Thymus (tissue), 11 donors: ENCODE results near the gene RAB40B. TPM values are rescaled to one million over a fixed set of nuclear protein-coding genes. Genes with fewer than 3 reads are reported as not detected.

Source experiments
- DNase-seq, 9 donors: peaks; one replicate each; pipeline ENCODE4 v3.0.0-alpha.2; 2013; ENCODE audit warnings: low spot score in 9 of 9, low read depth in 6 of 9, missing footprints in 1 of 9
- H3K27ac ChIP-seq, 2 donors: one replicate each; pipeline ENCODE4 v1.5.1; 2013; ENCODE audit warnings: control low read depth in 1 of 2, low read depth in 1 of 2, low read length in 1 of 2, mild to moderate bottlenecking in 1 of 2, moderate library complexity in 1 of 2
- H3K27me3 ChIP-seq, 2 donors: one replicate each; pipeline ENCODE4 v1.5.1; 2013; ENCODE audit warnings: low read length in 1 of 2; ENCODE audit not compliant: control insufficient read depth in 2 of 2, insufficient read depth in 1 of 2
- H3K36me3 ChIP-seq, 2 donors: one replicate each; pipeline ENCODE4 v1.5.1; 2013; ENCODE audit warnings: low read length in 1 of 2, mild to moderate bottlenecking in 1 of 2, moderate library complexity in 1 of 2; ENCODE audit not compliant: control insufficient read depth in 2 of 2, insufficient read depth in 2 of 2
- H3K4me1 ChIP-seq, 2 donors: one replicate each; pipeline ENCODE4 v1.5.1; 2013; ENCODE audit warnings: low read length in 2 of 2; ENCODE audit not compliant: control insufficient read depth in 2 of 2, insufficient read depth in 2 of 2
- H3K4me3 ChIP-seq, 2 donors: one replicate each; pipeline ENCODE4 v1.5.1; 2013; ENCODE audit warnings: low read length in 2 of 2, control low read depth in 1 of 2, mild to moderate bottlenecking in 1 of 2
- H3K9me3 ChIP-seq, 2 donors: one replicate each; pipeline ENCODE4 v1.5.1; 2013; ENCODE audit warnings: low read length in 1 of 2, mild to moderate bottlenecking in 1 of 2; ENCODE audit not compliant: control insufficient read depth in 2 of 2, insufficient read depth in 1 of 2
- WGBS: extraction: QIAGEN DNeasy Blood & Tissue Kit; methylation state at CpG from one replicate; pipeline ENCODE4 v1.1.7; 2013; 5-methylcytosine and 5-hydroxymethylcytosine counted together
- polyA plus RNA-seq: library from polyadenylated mRNA; stranded (reverse); fragments of 200-250 nt; gene quantifications from one replicate; pipeline ENCODE4 v1.2.3, GENCODE V29; 2013
- total RNA-seq: library from RNA; stranded (reverse); fragments of 120-200 nt; gene quantifications from one replicate; pipeline ENCODE4 v1.2.4, GENCODE V29; 2013
- donor health status: healthy.

RAB40B gene
- total and polyA plus RNA-seq, 2 donors: 1.7 to 8.4 TPM

DNA sequence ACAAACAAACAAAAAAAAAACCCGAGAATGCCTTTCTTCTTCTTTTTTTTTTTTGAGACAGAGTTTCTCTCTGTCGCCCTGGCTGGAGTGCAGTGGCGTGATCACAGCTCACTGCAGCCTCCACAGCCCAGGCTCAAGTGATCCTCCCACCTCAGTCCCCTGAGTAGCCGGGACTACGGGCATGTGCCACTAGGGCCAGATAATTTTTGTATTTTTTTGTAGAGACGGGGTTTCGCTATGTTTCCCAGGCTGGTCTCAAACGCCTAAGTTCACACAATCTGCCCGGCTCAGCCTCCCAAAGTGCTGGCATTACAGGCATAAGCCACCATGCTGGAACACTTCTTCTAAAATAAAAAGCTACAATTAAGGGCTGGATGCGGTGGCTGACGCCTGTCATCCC lies 33.3 kb downstream of the RAB40B start:
- Histone ChIP-seq H3K36me3 (no peaks in the 10 kb centered on the region), H3K4me3 (no peak overlapping the region)
- 97% methylated on average over 11 of the region's 11 CpGs for WGBS

DNA sequence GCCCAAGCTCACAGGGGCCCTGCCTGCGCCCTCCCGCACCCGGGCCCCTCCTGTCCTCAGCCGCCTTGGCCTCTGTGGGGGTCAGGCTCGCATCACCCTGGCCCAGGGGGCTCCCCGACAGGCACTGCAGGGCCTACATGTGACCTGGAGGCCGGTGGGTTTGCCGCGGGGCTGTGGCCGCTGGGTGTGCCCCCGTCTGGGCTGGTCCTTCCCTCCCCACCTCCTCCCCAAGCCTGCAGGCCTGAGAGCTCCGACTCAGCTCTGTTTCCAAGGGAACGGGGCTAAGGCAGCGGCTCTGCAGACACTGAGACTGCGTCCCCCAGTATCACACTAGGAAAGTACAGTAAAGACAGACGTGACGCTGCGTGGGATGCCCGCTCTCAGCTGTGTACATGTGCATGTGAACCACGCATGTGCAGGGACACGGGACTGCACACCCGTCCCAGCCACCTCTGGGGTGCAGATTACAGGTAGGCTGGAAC lies 33.8 kb downstream of the RAB40B start:
- WGBS: 95% methylated on average over 22 of the region's 22 CpGs
- DNase-seq: no peak
- Histone ChIP-seq H3K36me3 (no peaks in the 10 kb centered on the region), H3K27ac (no peak overlapping the region), H3K4me3 (no peak overlapping the region), H3K9me3 (peaks cover 1 to 3% of the 10 kb centered on the region in 2 donors), H3K27me3 (no peaks in the 10 kb centered on the region), H3K4me1 (peaks cover 0 to 4% of the 10 kb centered on the region in 2 donors)

More for the DNA sequence above, 33.3 kb downstream of the RAB40B start:
- DNase-seq: no peak
- Histone ChIP-seq H3K4me1 (peaks cover 0 to 4% of the 10 kb centered on the region in 2 donors), H3K9me3 (peaks cover 1 to 3% of the 10 kb centered on the region in 2 donors), H3K27ac (no peak overlapping the region), H3K27me3 (no peaks in the 10 kb centered on the region)

DNA sequence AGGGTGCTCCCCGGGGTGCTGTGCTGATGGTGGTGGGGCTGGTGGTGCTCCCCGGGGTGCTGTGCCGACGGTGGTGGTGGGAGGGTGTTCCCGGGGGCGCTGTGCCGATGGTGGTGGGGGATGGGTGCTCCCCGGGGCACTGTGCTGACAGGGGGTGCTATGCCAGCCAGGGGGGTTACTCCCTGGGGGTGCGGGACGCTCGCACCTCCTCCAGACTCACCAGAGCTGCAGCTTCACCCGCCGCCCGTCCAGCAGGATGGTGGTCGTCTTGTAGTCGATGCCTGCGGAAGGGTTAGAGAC lies 34.3 kb downstream of the RAB40B start:
- peaks cover 1 to 3% of the 10 kb centered on the region in 2 donors for H3K9me3 ChIP-seq
- no peak overlapping the region for H3K4me3 ChIP-seq
- H3K27ac ChIP-seq: no peak overlapping the region
- WGBS: 95% methylated on average over 17 of the region's 17 CpGs
- no peaks in the 10 kb centered on the region for H3K36me3 ChIP-seq
- no peaks in the 10 kb centered on the region for H3K27me3 ChIP-seq
- no peak for DNase-seq
- H3K4me1 ChIP-seq: peaks cover 0 to 4% of the 10 kb centered on the region in 2 donors

DNA sequence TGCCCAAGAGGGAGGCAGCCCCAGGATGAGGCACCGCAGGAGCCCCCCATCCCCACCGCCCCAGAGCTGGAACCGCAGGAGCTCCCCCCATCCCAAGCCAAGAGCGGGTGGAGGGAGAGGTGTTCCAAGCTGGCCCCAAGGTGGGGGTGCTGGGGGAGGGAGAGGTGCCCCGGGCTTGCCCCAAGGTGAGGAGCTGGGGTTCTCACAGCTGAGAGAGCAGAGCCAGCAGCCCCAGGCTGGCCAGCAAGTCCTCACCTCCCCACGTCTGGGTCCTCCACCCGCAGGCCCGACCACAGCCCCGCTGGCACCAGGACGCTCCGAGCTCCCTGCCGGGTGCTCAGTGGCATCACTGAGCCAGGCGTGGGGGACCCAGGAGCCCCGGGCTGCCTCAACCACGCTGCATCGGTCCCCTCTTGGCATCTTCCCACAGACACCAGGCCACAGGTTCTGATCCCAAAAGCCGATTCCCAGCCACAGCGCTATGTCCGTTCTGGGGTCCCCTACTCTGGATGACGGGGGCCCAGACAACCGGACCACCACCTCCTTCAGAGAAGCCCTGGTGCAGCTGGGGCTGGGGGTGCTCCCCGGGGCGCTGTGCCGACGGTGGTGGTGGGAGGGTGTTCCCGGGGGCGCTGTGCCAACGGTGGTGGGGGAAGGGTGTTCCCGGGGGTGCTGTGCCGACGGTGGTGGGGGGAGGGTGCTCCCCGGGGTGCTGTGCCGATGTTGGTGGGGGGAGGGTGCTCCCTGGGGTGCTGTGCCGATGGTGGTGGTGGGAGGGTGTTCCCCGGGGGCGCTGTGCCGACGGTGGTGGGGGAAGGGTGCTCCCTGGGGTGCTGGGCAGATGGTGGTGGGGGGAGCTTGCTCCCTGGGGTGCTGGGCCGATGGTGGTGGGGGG lies 34.9 kb downstream of the RAB40B start:
- no peak overlapping the region for H3K4me3 ChIP-seq
- H3K27ac ChIP-seq: no peak overlapping the region
- peaks cover 0 to under 1% of the 10 kb centered on the region in 2 donors for H3K4me1 ChIP-seq
- DNase-seq: no peak
- WGBS: 94% methylated on average over 39 of the region's 39 CpGs
- H3K36me3 ChIP-seq: no peaks in the 10 kb centered on the region
- H3K27me3 ChIP-seq: no peaks in the 10 kb centered on the region
- H3K9me3 ChIP-seq: peaks cover 1 to 3% of the 10 kb centered on the region in 2 donors

DNA sequence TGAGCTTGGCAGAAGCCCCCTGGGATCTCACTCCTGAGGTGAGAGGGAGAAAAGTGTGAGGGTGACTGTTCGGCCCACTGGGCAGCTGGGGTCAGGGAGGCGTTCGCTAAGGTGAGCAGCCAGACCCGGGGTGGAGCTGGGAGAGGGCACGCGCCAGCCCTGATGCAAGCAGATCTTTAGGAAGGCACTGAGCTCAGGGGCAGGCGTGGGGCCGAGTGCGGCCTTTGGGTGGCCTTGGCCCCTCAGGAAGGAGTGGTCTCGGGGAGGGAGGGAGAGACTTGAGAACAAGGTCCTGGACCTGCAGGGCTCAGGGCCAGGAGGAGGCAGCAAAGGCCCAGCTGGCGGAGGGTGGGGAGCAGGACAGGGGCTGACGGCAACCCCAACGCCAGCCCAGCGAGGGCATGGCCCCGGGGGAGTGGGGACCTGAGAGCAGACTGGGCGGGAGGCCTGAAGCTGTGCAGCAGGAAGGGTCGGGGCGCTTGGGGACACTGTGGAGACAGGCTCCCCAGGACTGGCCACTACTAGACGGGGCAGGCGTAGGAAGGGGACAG lies 35.7 kb downstream of the RAB40B start:
- 96% methylated on average over 20 of the region's 20 CpGs for WGBS
- Histone ChIP-seq H3K36me3 (no peaks in the 10 kb centered on the region), H3K27me3 (no peaks in the 10 kb centered on the region), H3K27ac (no peak overlapping the region), H3K4me1 (no peaks in the 10 kb centered on the region), H3K9me3 (peaks cover 1 to 3% of the 10 kb centered on the region in 2 donors), H3K4me3 (no peak overlapping the region)
- DNase-seq: no peak

DNA sequence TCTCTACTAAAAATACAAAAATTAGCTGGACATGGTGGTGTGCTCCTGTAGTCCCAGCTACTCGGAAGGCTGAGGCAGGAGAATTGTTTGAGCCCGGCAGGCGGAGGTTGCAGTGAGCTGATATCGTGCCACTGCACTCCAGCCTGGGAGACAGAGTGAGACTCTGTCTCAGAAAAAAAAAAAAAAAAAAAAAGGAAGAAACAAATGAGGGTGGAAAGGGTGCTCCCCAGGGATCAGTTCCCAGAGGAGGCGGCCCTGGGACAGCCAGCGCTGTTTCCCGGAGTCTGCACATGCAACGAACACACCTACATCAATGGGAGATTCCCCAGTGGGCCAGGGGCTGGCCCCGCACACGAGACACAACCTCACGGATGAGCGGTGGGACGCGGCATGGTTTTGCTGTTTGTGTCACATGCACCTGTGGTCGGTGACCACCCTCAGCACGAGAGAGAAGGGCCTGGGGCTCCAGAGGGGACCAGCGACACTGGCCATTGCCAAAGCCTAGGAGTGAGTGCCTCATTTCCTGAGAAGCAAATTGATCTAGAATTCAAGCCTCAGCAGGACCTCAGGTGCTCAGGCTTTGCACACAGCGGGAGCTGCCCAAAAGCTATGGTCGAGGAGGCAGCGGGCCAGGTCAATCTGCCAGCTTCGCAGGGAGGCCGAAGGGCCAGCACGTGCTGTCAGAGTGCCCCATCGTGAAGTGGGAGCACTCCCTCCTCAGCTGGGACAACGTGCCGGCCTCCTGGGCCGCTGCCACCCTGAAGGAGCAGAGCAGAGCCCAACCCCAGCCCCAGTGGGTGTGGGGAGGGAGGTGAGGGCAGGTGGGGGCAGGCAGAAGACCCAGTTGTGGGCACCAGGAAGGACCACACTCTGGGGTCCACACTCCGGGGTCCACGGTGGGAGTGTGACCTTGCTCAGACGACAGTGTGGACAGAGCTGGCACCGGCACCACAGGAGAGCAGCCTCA lies 36.5 kb downstream of the RAB40B start:
- no peaks in the 10 kb centered on the region for H3K4me1 ChIP-seq
- no peaks in the 10 kb centered on the region for H3K27me3 ChIP-seq
- DNase-seq: no peak
- H3K9me3 ChIP-seq: peaks cover 1 to 3% of the 10 kb centered on the region in 2 donors
- H3K27ac ChIP-seq: no peak overlapping the region
- 96% methylated on average over 31 of the region's 31 CpGs for WGBS
- H3K4me3 ChIP-seq: no peak overlapping the region
- H3K36me3 ChIP-seq: no peaks in the 10 kb centered on the region

DNA sequence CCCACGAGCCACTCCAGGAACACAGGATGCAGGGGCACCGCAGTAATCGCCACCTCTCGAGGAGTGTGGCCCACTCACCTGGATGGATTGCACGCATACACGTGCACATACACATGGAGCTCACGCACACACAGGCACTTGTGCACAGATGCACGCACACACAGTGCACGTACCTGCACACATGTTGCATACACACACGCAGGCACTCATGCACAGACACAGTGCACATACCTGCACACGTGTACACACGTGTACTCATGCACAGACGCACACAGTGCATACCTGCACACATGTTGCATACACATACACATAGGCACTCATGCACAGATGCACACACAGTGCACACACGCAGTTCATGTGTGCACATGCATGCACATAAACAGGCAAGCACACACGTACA lies 38.6 kb downstream of the RAB40B start:
- H3K27ac ChIP-seq: no peak overlapping the region
- H3K4me1 ChIP-seq: no peaks in the 10 kb centered on the region
- no peaks in the 10 kb centered on the region for H3K27me3 ChIP-seq
- H3K4me3 ChIP-seq: no peak overlapping the region
- no peaks in the 10 kb centered on the region for H3K9me3 ChIP-seq
- 97% methylated on average over 15 of the region's 15 CpGs for WGBS
- no peaks in the 10 kb centered on the region for H3K36me3 ChIP-seq
- DNase-seq: no peak

DNA sequence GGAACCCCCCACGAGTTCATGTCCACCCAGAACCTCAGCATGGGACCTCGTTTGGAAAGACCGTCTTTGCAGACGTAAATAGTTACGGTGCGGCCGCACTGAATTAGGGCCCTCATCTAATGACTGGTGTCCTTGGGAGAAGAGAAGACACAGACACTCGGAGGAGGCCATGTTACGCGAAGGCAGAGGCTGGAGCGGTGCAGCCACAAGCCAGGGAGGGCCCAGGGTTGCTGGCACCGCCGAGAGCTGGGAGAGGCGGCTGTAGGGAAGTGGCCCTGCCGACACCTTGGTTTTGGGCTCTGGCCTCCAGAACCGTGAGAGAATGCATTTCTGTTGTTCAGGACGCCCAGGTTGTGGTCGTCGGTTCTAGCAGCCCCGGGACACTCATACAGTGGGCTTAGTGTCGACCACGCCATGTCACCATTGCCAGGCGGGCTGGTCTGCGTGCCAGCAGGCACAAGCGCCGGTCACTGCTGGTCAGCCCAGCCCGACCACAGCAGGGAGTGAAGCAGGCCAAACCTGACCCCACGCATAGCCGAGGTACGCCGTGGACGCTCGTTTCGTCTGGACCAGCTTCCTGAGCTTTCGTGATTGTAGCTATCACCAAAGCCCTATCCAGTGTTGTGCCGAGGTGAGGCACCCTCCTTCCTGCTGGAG lies 39.6 kb downstream of the RAB40B start:
- H3K4me3 ChIP-seq: no peak overlapping the region
- H3K27ac ChIP-seq: no peak overlapping the region
- WGBS: 96% methylated on average over 36 of the region's 36 CpGs
- H3K27me3 ChIP-seq: no peaks in the 10 kb centered on the region
- H3K9me3 ChIP-seq: no peaks in the 10 kb centered on the region
- DNase-seq: no peak
- H3K4me1 ChIP-seq: no peaks in the 10 kb centered on the region
- H3K36me3 ChIP-seq: no peaks in the 10 kb centered on the region
